Mammary epithelial cell (primary cell): ENCODE data around the gene XXYLT1.

Experiments used
- EZH2 ChIP-seq: IDR thresholded peaks from 2 replicates; pipeline ENCODE4 v1.6.1; 2012; ENCODE audit warnings: low read length, inconsistent platforms, borderline replicate concordance
- TF ChIP-seq, protein P1 (sequence below), 2 donors: IDR thresholded peaks in 1 of 2; conservative IDR thresholded peaks in 1 of 2; 2 replicates each; pipeline ENCODE4 v1.5.1; 2011 to 2012; ENCODE audit warnings: inconsistent platforms in 2 of 2, low read length in 2 of 2, mild to moderate bottlenecking in 2 of 2, control low read depth in 1 of 2, low read depth in 1 of 2; ENCODE audit not compliant: insufficient read depth in 1 of 2; ENCODE audit errors: extremely low read depth in 1 of 2

- TF ChIP-seq, protein P1, sequence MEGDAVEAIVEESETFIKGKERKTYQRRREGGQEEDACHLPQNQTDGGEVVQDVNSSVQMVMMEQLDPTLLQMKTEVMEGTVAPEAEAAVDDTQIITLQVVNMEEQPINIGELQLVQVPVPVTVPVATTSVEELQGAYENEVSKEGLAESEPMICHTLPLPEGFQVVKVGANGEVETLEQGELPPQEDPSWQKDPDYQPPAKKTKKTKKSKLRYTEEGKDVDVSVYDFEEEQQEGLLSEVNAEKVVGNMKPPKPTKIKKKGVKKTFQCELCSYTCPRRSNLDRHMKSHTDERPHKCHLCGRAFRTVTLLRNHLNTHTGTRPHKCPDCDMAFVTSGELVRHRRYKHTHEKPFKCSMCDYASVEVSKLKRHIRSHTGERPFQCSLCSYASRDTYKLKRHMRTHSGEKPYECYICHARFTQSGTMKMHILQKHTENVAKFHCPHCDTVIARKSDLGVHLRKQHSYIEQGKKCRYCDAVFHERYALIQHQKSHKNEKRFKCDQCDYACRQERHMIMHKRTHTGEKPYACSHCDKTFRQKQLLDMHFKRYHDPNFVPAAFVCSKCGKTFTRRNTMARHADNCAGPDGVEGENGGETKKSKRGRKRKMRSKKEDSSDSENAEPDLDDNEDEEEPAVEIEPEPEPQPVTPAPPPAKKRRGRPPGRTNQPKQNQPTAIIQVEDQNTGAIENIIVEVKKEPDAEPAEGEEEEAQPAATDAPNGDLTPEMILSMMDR (conservative IDR thresholded peaks at IDR 0.05 in 1 of 2, IDR thresholded peaks at IDR 0.05 in 1 of 2; ENCODE audit: extremely low read depth in 1 of 2, insufficient read depth in 1 of 2, low read depth in 1 of 2, low read length in 2 of 2) = no peak
- no peak for TF ChIP-seq EZH2
Observed at GRCh38 chr3:195194559-195195206, 76.3 kb downstream of the XXYLT1 start.
